Testis (tissue), 3 donors: ENCODE data around the gene BRD9. TPM values are rescaled to one million over a fixed set of nuclear protein-coding genes. Genes with fewer than 3 reads are reported as not detected.
A peak's percentile ranks its signal among the peaks of the same experiment; 100 is the strongest.
"Not testable (repeated sequence)": the region's sequence is repeated elsewhere in the genome, so short reads cannot be mapped to it uniquely, and the experiment has no call there.

Source experiments
- DNase-seq: peaks from one replicate; pipeline ENCODE4 v3.0.0-alpha.2; 2019
- H3K27ac ChIP-seq, 2 donors: fragments of 200-600 bp; sonication (generic); one replicate each; pipeline ENCODE4 v1.5.1; 2019
- H3K27me3 ChIP-seq: fragments of 200-600 bp; sonication (generic); one replicate; pipeline ENCODE4 v1.5.1; 2019
- H3K36me3 ChIP-seq: fragments of 200-600 bp; sonication (generic); one replicate; pipeline ENCODE4 v1.5.1; 2017; ENCODE audit warnings: low read depth; ENCODE audit errors: missing control alignments
- H3K4me1 ChIP-seq: fragments of 200-600 bp; sonication (generic); one replicate; pipeline ENCODE4 v1.5.1; 2019
- H3K4me3 ChIP-seq, 2 donors: fragments of 200-600 bp; sonication (generic); one replicate each; pipeline ENCODE4 v1.5.1; 2017 to 2019
- H3K9me3 ChIP-seq: fragments of 200-600 bp; sonication (generic); one replicate; pipeline ENCODE4 v1.5.1; 2017
- POLR2A ChIP-seq: fragments of 450-650 bp; IDR thresholded peaks from one replicate; pipeline ENCODE4 v1.6.1; 2017; ENCODE audit warnings: antibody characterized with exemption, mild to moderate bottlenecking, moderate library complexity
- WGBS, 2 donors: methylation state at CpG; one replicate each; pipeline ENCODE4 v1.1.5; 2018; 5-methylcytosine and 5-hydroxymethylcytosine counted together
- intact Hi-C: fragments of 100-400 bp; cut with DNase I; formaldehyde crosslinking; loops from one replicate; pipeline ENCODE4 v1.15.1; 2023; ENCODE audit warnings: low total_unique reads
- polyA plus RNA-seq: library from polyadenylated mRNA; stranded (reverse); fragments of 350-450 nt; fragmentation: Illumina TruSeq; extraction: RNeasy Lipid Tissue Mini Kit (QIAGEN cat#74804); gene quantifications from one replicate; pipeline ENCODE4 v1.2.3, GENCODE V29; 2014; ENCODE audit warnings: low read depth, low replicate concordance; ENCODE audit not compliant: insufficient read depth
- total RNA-seq, 2 donors: library from RNA; depleted of rRNA; stranded (reverse); fragments of >200 nt; gene quantifications; one replicate each; pipeline ENCODE4 v1.2.3, GENCODE V29; 2016
- TF ChIP-seq, protein P1 (sequence below), 3 experiments: fragments of 450-650 bp in 2 of 3; fragments of 200-600 bp in 1 of 3; sonication (generic) in 1 of 3; IDR thresholded peaks; one replicate each; pipeline ENCODE4 v1.5.1; 2016 to 2019; ENCODE audit warnings: antibody characterized with exemption in 3 of 3, mild to moderate bottlenecking in 2 of 3, moderate library complexity in 1 of 3

Gene BRD9
- total and polyA plus RNA-seq, 3 donors from 2014 or later, result 51.5 to 101 (median 68.6) TPM

- DNase-seq, result peak; percentile 11
- no peak overlapping the region for H3K27ac ChIP-seq
- no peaks in the 10 kb centered on the region for H3K27me3 ChIP-seq
- intact Hi-C loops, result no loop called here
- H3K4me1 ChIP-seq, result no peaks in the 10 kb centered on the region
- H3K36me3 ChIP-seq, result no peaks in the 10 kb centered on the region
- 89 to 93% methylated on average over 18 to 19 of the region's 19 CpGs for WGBS, 2 donors
- no peak overlapping the region for H3K4me3 ChIP-seq
- no peaks in the 10 kb centered on the region for H3K9me3 ChIP-seq
- TF ChIP-seq POLR2A, result no peak
- TF ChIP-seq, protein P1, sequence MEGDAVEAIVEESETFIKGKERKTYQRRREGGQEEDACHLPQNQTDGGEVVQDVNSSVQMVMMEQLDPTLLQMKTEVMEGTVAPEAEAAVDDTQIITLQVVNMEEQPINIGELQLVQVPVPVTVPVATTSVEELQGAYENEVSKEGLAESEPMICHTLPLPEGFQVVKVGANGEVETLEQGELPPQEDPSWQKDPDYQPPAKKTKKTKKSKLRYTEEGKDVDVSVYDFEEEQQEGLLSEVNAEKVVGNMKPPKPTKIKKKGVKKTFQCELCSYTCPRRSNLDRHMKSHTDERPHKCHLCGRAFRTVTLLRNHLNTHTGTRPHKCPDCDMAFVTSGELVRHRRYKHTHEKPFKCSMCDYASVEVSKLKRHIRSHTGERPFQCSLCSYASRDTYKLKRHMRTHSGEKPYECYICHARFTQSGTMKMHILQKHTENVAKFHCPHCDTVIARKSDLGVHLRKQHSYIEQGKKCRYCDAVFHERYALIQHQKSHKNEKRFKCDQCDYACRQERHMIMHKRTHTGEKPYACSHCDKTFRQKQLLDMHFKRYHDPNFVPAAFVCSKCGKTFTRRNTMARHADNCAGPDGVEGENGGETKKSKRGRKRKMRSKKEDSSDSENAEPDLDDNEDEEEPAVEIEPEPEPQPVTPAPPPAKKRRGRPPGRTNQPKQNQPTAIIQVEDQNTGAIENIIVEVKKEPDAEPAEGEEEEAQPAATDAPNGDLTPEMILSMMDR (IDR thresholded peaks at IDR 0.05), result no peak
Measured at GRCh38 chr5:936149-937144, 43.8 kb upstream of the BRD9 start.

DNA sequence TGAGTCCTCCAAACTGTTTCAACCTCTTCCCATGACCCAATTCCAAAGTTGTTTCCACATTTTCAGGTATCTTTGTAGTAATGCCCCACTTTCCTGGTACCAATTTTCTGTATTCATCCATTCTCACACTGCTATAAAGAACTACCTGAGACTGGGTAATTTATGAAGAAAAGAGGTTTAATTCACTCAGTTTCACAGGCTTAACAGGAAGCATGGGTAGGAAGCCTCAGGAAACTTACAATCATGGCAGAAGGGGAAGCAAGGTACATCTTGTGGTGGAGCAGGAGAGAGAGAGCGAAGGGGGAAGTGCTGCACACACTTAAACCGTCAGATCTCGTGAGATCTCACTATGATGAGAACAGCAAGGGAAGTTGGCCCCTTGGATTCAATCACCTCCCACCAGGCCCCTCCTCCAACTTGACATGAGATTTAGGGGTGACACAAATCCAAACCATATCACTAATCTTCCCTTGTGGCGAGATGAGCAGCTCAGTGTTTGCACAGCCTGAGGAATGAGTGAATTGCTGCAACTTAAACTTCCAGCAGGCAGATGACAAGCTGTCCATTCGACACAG lies 43.0 kb upstream of the BRD9 start:
- Histone ChIP-seq H3K27me3 (no peaks in the 10 kb centered on the region), H3K27ac (no peak overlapping the region), H3K4me3 (no peak overlapping the region), H3K4me1 (no peaks in the 10 kb centered on the region), H3K36me3 (no peaks in the 10 kb centered on the region), H3K9me3 (no peaks in the 10 kb centered on the region)
- TF ChIP-seq POLR2A, result no peak
- TF ChIP-seq, protein P1 (IDR thresholded peaks at IDR 0.05), result no peak
- peak; percentile 9 for DNase-seq
- 87 to 90% methylated on average over 5 of the region's 5 CpGs for WGBS, 2 donors
- intact Hi-C loops, result no loop called here

- H3K36me3 ChIP-seq, H3K27me3 ChIP-seq, H3K4me3 ChIP-seq, intact Hi-C loops, H3K27ac ChIP-seq, H3K9me3 ChIP-seq, H3K4me1 ChIP-seq: not testable (repeated sequence)
- 99% methylated on average over 3 of the region's 3 CpGs for WGBS, 2 donors
- peak; percentile 6 for DNase-seq
Measured at GRCh38 chr5:934381-934967, 41.9 kb upstream of the BRD9 start.

GRCh38 chr5:933951-934350 lies 41.4 kb upstream of the BRD9 start:
- H3K4me1 ChIP-seq, H3K9me3 ChIP-seq, H3K27me3 ChIP-seq, H3K27ac ChIP-seq, H3K4me3 ChIP-seq, H3K36me3 ChIP-seq, intact Hi-C loops: not testable (repeated sequence)
- peak; percentile 3 for DNase-seq

GRCh38 chr5:933251-933861 lies 40.8 kb upstream of the BRD9 start:
- Histone ChIP-seq H3K27me3 (no peaks in the 10 kb centered on the region), H3K4me1 (no peaks in the 10 kb centered on the region), H3K9me3 (no peaks in the 10 kb centered on the region), H3K36me3 (no peaks in the 10 kb centered on the region), H3K27ac (no peak overlapping the region), H3K4me3 (no peak overlapping the region)
- WGBS, 2 donors, result 76 to 79% methylated on average over 3 of the region's 3 CpGs
- intact Hi-C loops, result no loop called here
- peak; percentile 6 for DNase-seq
- TF ChIP-seq, protein P1 (IDR thresholded peaks at IDR 0.05), result no peak
- TF ChIP-seq POLR2A, result no peak
